NCI-H2107 (cell line): ENCODE data around the gene SLCO4A1.

Experiments used
- DNase-seq: peaks from one replicate; lab custom pipeline; 2025; lab: John Stamatoyannopoulos, UW

The SLCO4A1 gene

GRCh38 chr20:62652041-62652893 lies 10.0 kb downstream of the SLCO4A1 start:
- no peak for DNase-seq

GRCh38 chr20:62652894-62653305 lies 10.6 kb downstream of the SLCO4A1 start:
- no peak for DNase-seq

- DNase-seq, result no peak
Measured at GRCh38 chr20:62653373-62653772, 11.1 kb downstream of the SLCO4A1 start.

GRCh38 chr20:62653951-62654685 lies 11.8 kb downstream of the SLCO4A1 start:
- no peak for DNase-seq

DNA sequence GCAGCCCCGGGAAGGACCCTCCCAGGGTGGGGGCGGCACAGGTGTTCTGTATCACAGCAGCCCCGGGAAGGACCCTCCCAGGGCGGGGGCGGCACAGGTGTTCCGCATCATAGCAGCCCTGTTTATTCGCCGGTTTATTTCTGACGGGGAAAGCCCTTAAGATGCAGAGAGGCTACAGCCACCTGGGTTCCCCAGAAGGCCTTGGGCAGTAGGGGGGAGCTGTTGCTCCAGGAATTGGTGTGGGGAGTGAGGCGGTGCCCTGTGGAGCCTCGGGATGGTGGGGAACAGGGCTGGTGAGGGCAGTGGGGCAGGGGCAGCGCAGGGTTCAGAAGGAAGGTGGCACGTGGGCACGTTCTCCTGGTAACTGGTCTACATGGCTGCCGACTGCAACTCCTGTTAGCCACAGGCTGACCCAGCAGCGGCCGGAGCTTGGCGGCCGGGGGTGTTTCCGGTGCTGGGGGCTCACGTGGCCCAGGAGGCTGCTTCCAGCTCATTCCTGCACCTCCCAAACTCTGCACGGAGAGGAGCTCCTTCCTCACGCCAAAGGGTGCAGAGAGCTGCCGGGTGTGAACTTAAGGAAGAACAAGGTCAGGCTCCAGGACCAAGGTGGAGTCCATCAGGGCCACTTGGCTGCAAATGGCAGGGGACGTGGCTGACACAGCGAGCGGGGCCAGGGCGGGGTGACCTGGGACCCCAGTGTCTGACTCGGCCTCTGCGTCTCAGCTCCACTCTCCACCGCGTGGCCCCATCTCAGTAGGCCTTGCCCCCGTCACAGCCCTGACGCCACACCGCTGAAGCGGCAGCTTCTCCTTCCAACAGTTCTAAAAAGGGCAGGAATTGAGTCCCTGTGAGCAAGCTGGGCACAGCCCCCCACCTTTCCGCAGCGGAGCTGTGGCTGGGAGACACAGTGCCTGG lies 13.2 kb downstream of the SLCO4A1 start:
- DNase-seq, result no peak

DNA sequence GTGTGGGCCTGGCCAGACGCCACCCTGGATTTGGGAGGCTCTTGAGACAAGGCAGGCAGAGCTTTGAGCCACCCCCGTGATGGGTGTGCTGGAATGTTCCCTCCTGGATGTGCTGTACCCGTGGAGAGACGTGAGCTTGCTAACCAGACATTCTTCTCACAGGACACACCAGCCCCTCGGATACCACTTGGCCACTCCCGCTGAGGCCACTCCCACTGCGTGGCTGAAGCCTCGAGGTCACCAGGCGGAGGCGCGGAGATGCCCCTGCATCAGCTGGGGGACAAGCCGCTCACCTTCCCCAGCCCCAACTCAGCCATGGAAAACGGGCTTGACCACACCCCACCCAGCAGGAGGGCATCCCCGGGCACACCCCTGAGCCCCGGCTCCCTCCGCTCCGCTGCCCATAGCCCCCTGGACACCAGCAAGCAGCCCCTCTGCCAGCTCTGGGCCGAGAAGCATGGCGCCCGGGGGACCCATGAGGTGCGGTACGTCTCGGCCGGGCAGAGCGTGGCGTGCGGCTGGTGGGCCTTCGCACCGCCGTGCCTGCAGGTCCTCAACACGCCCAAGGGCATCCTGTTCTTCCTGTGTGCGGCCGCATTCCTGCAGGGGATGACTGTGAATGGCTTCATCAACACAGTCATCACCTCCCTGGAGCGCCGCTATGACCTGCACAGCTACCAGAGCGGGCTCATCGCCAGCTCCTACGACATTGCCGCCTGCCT lies 14.1 kb downstream of the SLCO4A1 start:
- DNase-seq, result no peak

DNA sequence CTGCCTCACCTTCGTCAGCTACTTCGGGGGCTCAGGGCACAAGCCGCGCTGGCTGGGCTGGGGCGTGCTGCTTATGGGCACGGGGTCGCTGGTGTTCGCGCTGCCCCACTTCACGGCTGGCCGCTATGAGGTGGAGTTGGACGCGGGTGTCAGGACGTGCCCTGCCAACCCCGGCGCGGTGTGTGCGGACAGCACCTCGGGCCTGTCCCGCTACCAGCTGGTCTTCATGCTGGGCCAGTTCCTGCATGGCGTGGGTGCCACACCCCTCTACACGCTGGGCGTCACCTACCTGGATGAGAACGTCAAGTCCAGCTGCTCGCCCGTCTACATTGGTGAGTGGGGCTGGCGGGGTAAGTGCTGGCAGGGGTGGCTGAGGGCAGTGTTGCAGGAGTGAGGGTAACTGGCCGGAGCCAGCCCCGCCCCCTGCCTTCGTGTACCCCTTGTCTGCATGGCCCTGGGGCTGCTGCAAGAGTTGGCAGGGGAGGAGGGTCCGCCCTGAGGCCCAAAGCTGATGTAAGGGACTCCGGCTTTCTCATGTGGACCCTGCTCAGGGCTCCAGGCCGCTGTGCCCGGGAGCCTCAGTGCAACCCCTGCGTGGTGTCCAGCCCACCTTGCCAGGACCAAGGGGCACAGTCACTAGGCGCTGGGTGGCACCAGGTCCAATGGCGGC lies 14.8 kb downstream of the SLCO4A1 start:
- DNase-seq, result no peak

DNA sequence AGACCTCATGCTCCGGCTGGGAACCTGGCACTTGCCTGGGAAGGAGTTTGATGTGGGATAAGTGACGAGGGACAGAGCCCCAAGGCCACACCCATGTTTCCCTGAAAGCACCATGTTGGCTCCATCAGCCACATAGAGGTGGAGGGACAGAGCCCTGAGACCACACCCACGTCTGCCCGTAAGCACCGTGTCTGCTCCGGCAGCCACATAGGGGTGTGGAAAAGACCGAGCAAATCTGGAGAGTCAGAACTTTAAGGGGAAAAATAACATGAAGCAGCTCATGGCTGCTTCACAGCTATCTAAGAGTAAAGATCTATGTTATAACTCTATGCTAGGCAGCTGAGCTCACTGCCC lies 15.3 kb downstream of the SLCO4A1 start:
- no peak for DNase-seq

GRCh38 chr20:62657956-62658355 lies 15.7 kb downstream of the SLCO4A1 start:
- no peak for DNase-seq

- no peak for DNase-seq
Measured at GRCh38 chr20:62658593-62659178, 16.4 kb downstream of the SLCO4A1 start.

DNA sequence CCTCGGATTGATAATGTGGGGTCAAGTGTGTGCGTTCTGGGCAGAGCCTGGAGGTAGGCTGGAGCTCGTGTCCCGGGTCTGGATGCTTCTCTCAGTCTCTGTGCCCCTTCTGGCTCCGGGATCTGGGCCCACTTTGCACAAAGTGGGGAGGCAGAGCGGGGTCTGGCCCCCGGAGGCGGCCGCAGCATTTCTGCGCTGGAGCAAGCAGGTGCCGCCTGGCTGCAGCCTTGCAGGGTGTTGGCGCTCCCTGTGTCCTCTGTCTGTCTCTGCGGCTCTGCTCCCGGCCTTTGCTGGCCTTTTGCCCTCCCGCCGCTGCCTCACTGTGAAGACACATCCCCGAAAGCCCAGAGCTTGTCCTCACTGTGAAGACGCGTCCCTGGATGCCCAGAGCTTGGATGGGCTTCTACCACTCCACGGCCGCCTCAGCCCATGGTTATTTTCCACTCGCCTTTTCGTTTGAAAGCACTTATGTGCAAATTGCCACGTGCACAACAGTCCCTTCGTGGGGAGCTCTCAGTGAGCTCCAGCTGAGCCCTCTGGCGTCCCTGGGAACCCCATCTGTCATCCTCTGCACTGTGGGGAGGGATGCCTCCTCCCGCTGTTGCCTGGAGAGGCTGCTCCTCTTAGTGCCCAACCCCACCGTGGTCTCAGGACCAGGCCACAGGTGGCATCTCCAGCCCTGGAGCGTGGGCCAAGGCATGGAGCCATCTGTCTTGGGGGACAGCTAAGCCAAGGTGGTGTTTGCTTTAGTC lies 17.4 kb downstream of the SLCO4A1 start:
- DNase-seq, result no peak

- no peak for DNase-seq
Measured at GRCh38 chr20:62660240-62660615, 17.9 kb downstream of the SLCO4A1 start.

GRCh38 chr20:62660768-62661167 lies 18.5 kb downstream of the SLCO4A1 start:
- no peak for DNase-seq

DNA sequence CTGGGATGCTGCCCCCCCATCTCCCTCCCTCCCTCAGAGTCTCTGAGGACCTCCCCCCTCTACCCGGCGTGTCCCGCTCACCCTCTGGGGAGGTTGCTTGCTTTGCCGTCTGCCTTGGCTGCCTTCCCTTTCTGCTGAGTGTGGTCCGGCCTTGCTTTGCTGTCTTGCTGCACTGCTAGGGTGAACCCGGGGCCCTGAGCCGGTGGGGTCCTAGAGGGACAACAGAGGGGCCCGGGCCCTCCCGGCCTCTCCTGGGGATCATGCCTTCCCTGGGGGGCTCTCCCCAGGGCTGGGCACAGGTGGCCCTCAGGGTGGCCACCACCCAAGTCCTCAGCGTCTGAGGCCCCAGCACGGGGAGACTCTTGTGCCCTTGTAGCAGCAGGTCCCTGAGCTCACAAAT lies 19.3 kb downstream of the SLCO4A1 start:
- DNase-seq, result no peak

DNA sequence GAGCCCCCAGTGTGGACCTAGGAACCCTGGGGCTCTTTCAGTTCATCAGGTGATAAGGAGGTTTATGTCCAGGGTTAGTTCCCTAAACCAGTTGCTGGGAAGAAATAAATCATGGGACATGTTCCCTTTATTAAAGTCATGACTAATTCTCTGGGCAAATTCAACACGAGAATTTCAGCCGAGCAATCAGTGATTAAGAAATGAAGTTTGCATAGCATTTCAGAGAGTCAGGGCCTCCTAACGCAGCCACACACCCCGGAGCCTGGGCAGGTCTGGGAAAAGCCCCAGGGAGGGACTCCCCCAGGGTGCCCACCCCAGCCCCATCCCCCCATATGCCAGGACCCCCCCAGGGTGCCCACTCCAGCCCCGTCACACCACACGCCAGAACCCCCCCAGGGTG lies 20.1 kb downstream of the SLCO4A1 start:
- no peak for DNase-seq

- DNase-seq, result no peak
Measured at GRCh38 chr20:62663145-62664018, 21.1 kb downstream of the SLCO4A1 start.

DNA sequence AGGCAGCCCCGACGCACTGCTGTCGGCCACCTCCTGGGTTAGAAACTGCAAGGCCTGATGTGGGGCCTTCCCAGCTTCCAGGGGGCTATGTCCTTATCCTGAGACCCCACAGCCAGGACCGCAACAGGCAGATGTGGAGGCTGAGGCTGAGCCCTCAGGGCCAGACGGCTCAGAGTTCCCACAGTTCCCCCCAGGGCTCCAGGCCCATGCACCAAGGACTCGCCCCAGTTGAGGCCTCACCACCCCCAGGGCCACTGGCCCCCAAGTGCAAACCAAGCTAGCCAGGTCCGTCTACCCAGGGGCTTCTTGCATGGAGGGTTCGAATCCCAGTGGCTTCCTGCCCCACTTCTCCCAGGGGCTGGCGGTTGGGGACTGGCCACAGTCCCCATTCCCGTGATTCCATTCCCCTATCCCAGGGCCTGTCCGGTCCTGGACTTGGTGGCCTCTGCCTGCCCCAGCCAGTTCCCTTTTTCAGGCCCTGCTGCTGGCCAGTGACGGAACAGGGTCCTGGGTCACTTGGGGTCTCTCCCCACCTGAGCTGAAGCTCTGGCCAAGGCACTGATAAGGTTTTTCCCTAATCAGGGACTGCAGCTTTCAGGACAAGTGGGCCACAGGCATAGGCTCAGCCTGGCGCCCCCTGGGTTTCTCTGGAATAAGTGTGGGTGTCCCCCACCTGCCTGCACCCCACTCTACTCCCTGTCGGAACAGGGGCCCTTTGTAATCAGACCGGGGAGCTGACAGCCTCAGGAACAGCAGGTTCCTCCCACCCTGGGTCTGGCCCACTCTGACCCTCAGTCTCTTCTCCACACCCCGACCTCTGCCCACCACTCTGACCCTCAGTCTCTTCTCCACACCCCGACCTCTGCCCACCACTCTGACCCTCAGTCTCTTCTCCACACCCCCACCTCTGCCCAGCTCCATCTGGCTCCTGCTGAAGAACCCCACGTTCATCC lies 22.0 kb downstream of the SLCO4A1 start:
- DNase-seq, result no peak
